NOMO-1 treated with DMSO at 0.1 percent for 48 hours (cell line): ENCODE results near the gene UBXN2A.

Experiments used
- DNase-seq: peaks from one replicate; lab custom pipeline; 2025; ENCODE audit not compliant: unreplicated experiment; lab: John Stamatoyannopoulos, UW

UBXN2A gene, protein sequence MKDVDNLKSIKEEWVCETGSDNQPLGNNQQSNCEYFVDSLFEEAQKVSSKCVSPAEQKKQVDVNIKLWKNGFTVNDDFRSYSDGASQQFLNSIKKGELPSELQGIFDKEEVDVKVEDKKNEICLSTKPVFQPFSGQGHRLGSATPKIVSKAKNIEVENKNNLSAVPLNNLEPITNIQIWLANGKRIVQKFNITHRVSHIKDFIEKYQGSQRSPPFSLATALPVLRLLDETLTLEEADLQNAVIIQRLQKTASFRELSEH

DNA sequence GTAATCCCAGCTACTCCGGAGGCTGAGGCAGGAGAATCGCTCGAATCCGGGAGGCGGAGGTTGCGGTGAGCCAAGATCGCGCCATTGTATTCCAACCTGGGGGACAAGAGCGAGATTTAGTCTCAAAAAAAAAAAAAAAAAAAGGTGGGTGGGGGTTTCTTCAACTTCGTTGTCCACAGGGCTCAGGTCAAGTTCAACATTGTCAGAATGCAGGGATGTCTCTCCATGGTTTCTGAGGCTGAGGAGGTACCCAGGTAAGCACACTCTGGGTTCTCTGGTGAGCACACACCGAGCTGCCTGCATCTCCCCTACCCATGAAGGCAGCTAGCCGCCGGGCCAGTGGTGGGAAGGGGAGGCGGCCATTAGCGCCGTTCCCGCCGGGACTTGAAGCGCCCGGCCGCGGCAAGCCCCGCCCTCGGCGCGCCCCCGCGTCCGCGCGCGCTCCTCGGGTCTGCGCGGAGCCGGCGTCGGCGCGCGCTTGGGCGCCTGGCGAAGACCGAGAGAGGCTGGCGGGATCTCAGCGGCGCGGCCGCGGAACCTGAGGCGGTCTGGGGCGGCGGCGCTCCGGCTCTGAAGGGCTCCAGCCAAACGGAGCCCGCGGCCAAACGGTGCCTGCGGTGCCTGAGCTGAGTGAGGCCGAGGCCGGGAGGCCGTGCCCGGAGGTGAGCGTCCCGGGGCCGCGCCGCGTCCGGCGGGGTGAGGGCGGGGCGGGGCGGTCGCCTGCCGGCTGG lies at the start of gene UBXN2A:
UBXN2A (plus strand) TSS at position 477 of the 731 bp plus-strand sequence. CDS start 17,852 bp downstream, outside the sequence.
- peak; percentile 64 for DNase-seq

DNA sequence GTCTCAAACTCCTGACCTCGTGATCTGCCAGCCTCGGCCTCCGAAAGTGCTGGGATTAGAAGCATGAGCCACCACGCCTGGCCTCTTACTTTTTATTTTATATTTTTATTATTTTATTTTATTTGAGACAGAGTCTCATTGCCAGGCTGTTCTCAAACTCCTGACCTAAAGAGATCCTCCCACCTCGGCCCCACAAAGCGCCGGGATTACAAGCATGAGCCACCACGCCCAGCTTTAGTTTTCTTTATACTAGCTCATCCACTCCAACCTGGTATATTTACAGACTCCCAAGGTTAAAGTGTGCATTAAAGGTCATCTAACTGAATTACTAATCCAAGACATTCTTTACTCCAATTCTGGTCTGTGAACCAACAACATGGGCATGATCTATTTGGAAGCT lies 40.1 kb upstream of the UBXN2A start:
- no peak for DNase-seq

DNA sequence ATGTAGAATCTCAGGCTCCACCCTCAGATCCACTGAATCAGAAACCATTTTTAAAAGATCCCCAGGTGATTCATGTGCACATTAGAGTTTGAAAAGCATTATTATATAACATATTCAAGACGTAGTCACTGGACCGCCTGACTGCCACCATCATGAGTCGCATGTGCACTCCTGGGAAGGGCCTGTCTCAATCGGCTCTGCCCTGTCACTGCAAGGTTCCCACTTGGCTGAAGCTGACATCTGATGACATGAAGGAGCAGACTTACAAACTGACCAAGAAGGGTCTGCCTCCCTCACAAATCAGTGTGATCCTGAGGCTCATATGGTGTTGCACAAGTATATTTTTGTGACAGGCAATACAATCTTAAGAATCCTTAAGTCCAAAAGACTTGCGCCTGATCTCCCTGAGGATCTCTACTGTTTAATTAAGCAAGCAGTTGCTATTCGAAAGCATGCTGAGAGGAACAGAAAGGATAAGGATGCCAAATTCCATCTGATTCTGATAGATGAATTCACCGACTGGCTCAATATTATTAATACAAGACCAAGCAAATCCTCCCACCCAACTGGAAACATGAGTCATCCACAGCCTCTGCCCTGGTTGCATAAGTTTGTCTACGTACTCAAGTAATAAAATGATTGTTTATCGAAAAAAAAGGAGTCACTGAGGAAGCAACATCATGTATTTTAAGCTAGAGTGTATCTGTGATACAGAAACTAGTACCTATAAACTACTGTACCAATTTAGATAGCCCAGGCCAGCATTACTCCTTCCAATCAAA lies 39.5 kb upstream of the UBXN2A start:
- DNase-seq: peak; percentile 54

DNA sequence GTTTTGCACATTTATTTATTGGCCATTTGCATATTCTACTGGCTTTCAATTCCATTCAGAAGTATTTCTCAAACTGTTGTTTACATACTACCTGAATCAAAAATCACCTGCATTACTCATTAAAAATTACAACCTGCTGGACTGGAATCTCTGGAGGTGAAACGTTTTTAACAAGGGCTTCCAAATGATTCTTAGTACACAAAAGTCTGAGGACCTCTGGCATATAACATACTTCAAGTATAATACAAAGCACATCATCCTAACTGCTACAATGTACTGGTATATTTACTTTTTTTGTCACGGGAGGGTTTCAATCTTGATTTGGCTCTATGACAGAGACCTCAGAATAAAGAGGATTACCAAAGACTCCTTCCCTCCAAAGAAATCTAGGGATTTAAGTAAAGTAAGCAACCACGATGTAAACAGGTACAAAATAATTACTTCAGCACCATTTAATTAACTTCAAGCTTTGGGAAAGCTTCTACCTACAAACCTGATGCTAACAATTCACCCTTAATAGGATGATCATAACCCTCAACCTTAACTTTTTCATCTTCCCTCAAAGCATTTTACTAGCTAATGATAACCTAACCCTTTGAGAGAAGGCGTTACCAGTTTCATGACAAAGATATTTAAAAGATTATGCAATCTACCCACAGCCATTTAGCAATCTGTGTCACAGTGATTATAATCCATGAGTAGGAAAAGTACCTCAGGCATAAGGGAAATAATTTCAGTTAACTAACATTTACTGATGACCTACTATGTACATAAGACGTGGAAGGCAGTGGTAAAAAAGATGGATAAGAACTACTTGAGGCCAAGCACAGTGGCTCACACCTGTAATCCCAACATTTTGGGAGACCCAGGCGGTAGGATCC lies 38.1 kb upstream of the UBXN2A start:
- peak; percentile 82 for DNase-seq

DNA sequence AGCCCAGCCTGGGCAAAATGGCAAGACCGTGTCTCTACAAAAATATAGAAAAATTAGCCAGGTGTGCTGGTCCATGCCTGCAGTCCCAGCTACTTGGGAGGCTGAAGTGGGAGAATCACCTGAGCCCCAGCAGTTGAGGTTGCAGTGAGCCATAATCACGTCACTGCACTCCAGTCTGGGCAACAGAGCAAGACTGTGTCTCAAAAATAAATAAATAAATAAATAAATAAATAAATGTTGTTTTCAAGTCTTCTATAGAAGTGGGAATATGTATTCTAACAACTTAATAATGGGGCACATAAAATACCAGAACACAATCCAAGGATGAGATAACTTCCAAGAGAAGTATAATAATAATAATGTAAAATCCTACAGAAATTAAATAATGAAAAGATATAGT lies 37.2 kb upstream of the UBXN2A start:
- no peak for DNase-seq

DNA sequence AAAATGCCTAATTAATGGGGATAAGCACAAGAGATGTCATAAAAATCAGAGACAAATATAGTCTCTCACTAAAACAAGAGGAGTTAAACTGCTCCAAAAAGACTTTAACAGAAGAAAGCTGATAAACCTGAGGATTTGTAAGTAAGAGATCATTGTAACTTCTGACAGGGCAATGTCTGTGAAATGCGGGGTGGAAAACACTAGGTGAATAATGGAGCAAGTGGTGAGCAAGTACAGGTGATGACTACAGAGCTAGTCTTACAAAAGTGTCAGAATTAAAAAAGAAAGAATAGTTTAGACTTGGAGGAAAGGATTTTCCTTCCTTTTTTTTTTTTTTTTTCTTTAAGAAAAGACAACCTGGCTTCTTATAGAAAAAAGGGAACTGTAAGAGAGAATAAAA lies 36.0 kb upstream of the UBXN2A start:
- no peak for DNase-seq

DNA sequence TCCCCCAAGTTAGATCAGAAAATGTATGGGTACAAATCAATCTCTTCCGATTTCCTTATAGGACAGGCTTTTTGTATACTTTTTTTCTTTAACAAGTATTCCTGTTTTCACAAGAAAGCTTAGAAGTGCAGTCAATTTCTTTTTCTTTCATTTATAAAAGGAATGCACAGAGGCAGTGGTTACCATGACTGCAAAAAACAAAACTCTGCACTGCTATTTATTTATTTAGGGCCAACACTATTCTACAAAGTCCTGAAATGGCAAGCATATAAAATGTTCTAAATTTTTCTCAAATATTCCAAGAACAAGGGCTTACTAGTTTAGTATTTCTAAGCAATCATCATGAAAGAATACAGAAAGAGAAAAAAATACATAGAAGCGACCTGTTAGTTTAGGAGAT lies 35.6 kb upstream of the UBXN2A start:
- DNase-seq: no peak

DNA sequence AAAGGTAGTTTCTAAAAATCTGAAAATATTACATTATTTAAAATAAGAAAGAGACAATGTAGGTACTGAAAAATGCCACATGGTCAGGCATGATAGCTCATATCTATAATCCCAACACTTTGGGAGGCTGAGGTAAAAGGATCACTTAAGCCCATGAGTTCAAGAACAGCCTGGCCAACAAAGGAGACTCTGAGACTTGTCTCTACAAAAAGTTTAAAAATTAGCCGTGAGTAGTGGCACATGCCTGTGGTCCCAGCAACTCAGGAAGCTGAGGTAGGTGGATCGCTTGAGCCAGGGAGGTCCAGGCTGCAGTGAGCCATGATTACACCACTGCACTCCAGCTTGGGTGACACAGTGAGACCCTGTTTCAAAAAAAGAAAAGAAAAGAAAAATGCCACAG lies 35.1 kb upstream of the UBXN2A start:
- DNase-seq: no peak

DNA sequence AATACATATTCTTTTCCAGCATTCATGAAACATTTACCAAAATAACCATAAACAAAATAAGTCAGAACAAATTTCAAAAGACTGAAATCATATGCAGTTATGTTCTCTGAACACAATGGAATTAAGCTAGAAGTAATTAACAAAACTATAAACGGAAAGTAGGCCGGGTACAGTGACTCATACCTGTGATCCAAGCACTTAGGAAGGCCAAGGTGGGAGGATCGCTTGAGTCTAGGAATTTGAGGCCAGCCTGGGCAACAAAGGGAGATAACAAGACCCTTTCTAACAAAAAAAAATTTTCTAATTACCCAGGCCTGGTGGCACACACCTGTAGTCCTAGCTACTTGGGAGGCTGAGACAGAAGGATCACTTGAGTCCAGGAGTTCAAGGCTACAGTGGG lies 28.2 kb upstream of the UBXN2A start:
- DNase-seq: no peak

DNA sequence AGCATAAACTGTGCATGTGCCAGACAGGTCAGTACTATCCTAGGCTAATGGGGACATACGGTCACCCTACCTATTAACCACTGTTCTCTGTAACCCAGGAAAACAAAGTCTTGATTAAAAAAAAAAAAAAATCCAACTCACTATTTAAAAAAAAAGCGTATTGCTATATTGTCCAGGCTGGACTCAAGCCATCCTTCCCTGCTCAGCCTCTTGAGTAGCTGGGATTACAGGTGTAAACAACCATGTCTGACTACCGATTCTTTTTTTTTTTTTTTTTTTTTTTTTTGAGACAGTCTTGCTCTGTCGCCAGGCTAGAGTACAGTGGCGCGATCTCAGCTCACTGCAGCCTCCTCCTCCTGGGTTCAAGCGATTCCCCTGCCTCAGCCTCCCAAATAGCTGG lies 24.9 kb upstream of the UBXN2A start:
- DNase-seq: no peak

DNA sequence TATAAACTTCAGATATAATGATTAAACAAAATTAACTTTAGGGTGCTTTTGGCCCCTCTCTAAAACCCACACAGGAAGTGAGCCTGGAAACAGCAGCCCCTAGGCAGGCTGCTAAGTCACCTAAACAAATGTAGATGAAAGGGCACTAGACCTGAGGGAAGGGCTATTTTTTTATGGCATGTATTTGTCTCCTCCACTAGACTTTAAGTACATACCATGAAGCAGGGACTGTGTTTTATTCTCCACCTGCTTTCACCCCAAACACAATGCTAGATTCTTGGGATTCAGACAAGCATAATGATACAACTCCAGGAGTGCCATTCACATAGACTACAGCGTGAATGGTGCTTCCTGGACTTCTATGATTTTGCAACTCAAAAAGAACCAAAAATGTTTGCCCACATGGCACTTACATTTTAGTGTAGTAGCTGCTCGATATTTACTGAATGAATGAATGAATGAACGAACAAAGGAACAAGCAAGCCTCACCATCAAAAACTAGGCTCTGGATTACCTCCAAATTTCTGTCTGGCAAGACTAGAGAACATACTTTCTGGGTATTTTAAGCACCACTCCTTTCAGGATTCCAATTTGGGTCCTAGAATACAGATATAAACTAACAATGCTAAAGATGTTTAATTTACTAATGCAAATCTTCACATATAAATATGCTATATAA lies 23.4 kb upstream of the UBXN2A start:
- no peak for DNase-seq

DNA sequence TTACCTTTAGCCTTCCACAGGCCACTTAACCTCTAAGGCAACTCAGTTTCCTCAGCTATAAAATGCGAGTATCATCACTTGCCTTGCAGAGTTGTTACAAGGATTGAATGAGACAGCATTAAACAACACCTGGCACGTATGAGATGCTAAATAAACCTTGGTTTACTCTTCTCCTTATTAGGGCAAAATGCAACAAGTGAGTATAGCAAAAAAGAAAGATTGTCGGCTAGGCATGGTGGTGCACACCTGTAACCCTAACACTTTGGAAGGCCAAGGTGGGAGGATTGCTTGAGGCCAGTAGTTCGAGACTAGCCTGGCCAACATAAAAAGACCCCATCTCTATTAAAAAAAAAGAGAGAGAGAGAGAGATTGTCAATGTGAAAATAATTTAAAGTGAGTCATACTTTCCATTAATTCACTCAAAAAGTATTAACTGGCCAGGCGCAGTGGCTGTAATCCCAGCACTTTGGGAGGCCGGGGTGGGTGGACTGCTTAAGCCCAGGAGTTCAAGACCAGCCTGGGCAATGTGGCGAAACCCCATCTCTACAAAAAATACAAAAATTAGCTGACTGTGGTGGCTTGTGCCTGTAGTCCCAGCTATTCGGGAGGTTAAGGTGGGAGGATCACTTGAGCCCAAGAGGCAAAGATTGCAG lies 21.3 kb upstream of the UBXN2A start:
- no peak for DNase-seq

DNA sequence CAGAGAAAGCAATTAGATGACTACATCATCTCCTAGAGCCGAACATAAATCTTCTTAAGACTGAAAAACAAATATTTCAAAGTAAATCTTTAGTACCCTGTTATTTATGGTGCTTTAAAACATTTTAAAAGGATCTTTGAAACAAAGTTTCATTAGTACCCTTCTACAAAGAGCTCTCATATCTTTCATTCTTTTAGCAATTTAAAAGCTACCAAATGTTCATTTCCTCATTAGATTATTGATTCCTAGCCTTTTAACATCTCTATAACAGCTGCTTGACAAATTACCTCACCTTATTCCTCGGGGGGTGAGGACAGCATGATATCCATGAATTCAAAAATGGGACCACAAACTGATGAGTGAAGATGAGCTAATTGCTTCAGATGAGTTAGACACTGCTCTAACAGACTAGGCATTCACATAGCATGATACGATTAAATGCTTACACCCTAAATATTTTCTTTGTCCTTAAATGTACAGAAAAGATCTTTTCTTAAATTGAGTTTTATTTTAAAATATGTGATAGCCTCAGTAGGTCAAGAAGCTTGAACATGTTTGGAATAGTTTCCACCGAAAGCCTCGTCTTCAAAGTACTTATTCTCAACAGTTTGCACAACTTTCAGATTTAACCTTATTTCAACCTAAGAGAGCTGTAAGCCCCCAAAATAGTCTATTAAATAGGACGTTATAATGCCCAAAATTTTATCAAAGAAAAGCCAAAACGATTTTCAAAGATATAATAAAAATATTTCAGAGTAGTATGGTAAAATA lies 15.5 kb upstream of the UBXN2A start:
- no peak for DNase-seq

DNA sequence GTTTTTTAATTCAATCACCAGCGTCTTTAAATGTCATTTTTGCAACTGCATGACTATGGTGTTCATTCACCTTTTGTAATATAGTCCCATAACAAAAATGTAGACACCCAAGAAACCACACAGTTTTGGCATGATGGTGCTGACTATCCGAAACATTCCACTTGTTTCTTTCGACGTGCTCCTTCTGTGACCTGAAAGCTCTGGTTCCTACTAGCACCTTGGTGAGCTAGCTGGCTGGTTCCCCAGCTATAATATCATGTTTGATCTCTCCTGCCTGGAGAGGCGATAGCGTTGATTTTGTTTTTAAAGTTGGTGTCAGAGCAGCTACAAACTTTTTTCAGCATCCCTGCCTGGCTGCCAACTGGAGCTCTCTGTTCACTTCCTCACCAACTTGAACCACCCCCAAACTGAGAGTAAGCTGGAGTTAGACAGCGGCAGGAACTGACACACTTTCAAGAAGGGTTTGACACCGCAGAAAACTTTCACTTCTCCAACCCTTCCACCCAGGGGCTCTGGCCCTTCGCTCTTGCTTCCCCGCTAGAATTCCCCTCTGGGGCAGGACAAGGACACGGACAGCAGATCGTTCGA lies 14.5 kb upstream of the UBXN2A start:
- peak; percentile 96 for DNase-seq

DNA sequence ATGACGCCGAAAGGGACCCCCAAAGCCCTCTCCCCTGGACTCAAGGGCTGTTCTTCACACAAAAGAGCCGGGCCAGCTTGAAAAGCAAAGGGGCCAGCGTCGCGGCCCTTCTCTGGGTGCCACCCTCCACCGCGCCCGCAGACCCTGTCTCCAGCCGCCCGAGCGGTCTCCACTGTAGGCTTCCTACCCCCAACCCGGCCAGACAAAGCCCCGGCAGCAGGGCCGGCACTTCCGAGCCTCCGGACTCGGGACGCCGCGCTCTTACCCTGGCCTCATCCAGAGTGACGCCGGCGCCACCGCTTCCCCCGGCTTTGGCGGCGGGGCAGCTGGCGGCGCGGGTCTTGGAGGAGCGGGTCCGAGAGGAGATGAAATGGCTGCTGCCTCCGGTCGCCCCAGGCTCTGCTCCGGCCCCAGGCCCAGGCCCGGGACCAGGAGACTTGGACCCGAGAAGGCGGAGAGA lies 13.9 kb upstream of the UBXN2A start:
- DNase-seq: no peak

DNA sequence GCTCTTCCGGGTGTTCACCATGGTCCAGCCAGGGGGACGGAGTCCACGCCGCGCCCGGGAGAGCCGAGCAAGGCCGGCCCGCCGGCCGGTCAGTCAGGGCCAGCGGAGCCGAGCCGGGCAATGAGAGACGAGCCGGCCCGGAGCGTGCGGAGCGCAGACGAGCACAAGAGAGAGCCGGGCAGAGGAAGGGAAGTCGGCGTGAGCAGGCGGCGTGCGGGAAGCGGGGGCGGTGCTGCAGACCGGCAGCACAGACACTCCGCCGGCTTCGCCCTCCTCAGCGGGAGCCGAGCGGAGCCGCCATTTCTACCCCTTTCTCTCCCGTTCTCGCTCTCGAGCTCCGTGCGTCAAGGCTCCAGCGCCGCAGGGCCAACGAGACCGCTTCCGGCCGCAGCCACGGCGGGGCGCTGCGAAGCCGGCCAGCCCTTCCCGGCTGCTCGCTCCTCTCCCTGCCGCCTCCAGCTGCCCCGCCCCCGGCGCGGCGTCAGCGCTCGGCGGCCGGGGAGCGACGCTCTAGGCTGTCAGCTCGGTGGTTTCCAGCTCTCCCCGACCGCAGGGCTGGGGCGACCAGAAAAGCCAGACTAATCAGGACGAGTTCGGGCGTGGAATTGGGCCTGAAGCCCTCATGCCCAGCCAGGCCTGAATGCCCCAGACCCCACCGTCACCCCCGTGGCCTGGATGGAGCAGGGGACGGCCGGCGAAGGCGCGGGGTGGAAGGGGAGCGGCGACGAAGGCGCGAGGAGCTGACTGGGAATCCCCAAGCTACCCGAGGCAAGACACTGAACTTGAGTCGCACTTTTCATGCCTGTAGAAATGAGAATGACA lies 13.3 kb upstream of the UBXN2A start, which contains the start of gene ATAD2B:
ATAD2B (minus strand) TSS at position 374 of the 822 bp plus-strand sequence; CDS start at position 21, 353 bp downstream.
- peak; percentile 91 for DNase-seq

DNA sequence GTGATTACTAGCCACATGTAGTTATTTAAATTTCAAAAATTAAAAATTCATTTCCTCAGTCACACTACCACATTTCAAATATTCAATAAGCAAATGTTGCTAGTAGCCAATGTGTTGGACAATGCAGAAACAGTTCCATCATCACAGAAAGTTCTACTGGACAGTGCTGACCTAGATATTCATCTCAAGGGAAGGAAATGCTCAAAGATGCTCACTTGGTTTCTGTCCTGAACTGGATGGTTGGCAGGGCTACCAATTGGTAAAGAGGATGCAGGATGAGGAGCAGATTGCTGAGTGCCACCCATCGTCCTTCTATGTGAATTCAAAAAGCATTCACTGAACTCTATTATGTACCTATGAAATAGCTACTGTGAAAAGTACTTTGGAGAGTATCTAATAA lies 6.0 kb upstream of the UBXN2A start:
- no peak for DNase-seq
